Activated CD8-positive, alpha-beta memory T cell treated with anti-CD3 and anti-CD28 coated beads, Interleukin-2, amount 50 U/mL, for 4 hours (primary cell): ENCODE data around the gene GRB10.
"Not testable (repeated sequence)": the region's sequence is repeated elsewhere in the genome, so short reads cannot be mapped to it uniquely, and the experiment has no call there.

Source experiments
- DNase-seq: peaks from one replicate; pipeline ENCODE4 v3.0.0-alpha.2; 2020

The GRB10 gene

DNA sequence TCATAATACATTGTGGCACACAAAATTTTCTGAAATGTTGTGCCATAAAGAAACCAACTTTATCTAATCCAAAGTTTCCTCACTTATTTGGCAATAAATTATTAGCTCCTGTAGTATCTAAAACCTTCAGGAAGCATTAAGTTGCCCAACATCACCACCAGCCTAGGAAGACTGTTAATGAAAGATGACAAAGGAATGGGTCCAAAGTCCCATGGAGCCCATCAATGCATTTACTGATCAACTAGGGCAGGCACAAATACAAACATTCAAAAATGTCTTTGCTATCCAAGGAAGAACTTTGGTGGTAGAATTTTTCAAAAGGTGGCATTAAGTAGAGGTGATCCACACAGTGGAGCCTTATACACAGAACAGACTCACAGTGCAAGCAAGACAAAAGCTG is 4.5 kb downstream of the GRB10 start:
- DNase-seq = no peak

DNA sequence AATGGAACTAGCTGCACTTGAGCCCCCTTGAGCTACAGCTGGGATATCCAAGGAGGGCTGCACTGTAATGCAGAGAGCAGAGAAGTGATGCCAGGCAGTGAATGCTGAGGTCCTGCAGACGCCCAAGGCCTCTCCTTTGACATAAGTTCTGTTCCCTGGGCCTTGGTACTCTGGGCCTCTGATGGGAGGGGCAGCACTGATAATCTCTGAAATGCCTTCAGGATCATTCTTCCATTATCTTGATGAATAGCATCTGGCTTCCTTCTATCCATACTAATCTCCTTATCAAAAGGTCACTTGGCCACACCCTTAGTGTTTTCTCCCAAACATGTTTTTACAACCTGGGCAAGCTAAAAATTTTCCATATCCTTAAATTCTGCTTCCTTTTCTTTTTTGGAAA is 6.9 kb downstream of the GRB10 start:
- no peak for DNase-seq

DNA sequence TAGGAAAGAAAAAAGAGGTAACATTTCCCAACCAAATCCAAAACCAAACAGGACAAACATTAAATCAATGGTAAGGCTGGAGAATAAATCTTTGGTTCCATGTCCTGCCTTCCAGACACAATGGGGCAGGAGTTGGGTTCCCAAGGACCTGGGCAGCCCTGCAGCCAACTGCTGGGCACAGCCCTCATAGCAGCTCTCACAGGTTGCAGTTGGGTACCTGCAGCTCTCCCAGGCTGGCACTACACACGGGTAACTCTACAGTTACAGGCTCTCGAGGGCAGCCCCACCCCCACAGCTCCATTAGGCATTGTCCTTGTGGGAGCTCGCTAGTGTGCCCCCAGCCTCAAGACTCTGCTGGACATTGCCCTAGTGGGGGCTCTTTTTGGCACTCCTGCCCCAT is 7.5 kb downstream of the GRB10 start:
- DNase-seq = no peak

DNA sequence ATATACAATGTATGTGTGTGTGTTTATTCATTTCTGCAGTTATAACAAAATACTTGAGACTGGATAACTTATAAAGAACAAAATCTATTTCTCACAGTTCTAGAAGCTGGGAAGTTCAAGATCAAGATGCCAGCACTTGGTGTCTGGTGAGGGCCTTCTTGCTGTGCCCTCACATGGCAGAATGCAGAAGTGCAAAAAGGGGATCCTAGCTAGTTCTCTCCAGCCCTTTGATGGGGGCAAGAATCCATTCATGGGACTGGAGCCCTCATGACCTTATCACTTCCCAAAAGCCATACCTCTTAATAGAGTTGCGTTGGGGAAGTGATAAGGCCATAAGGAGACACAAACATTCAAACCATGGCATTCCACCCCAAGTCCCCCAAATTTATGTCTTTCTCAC is 8.4 kb downstream of the GRB10 start:
- no peak for DNase-seq

DNA sequence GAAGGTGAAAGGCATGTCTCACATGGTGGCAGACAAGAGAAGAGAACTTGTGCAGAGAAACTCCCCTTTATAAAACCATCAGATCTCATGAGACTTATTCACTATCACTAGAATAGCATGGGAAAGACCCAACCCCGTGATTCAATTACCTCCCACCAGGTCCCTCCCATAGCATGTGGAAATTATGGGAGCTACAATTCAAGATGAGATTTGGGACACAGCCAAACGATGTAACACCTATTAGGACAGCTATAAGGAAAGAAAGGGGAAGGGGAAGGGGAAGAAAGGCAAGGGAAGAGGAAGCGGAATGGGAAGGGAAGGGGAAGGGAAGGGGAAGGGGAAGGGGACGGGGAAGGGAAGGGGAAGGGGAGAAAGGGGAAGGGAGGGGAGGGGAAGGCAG is 9.6 kb downstream of the GRB10 start:
- DNase-seq = not testable (repeated sequence)

DNA sequence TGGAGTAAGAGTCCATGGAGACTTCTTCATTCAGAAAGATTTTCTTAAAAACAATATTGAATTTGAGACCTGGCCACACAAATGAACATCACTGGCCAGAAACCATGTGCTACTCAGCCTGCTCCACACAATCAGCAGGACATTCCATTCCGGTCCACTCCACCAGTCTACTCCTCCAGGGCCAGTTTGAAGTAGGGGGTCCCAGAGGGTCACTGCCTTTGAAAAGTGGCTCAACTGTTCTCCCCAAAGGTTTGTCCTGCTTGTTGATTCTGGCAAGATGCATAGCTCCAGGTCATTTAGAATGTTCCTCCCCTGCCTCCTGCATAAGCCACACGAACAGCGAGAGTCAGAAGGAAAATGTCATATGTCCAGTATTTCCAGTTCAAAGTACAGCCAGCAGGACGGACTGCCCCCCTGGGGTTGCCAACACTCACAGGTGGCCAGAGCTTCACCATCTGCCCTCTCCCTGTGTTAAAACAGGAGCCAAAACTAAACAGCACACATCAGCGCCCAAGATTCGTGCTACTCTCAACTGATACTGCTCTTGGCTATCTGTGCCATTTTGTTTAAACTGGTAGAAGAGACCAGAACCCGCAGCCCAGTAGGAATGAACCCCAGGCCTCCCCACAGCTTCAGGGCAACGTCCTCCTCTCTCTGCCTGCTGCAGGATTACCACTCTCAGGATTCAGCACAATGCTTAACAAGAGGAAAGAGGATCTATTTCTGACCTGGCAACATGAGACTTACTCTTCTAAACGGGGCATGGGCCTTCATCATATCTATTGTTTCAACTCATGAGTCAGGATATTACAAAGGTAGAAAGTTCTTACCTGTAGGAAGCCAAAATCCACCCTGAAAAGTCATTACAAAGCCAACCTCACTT is 11.3 kb downstream of the GRB10 start:
- no peak for DNase-seq

DNA sequence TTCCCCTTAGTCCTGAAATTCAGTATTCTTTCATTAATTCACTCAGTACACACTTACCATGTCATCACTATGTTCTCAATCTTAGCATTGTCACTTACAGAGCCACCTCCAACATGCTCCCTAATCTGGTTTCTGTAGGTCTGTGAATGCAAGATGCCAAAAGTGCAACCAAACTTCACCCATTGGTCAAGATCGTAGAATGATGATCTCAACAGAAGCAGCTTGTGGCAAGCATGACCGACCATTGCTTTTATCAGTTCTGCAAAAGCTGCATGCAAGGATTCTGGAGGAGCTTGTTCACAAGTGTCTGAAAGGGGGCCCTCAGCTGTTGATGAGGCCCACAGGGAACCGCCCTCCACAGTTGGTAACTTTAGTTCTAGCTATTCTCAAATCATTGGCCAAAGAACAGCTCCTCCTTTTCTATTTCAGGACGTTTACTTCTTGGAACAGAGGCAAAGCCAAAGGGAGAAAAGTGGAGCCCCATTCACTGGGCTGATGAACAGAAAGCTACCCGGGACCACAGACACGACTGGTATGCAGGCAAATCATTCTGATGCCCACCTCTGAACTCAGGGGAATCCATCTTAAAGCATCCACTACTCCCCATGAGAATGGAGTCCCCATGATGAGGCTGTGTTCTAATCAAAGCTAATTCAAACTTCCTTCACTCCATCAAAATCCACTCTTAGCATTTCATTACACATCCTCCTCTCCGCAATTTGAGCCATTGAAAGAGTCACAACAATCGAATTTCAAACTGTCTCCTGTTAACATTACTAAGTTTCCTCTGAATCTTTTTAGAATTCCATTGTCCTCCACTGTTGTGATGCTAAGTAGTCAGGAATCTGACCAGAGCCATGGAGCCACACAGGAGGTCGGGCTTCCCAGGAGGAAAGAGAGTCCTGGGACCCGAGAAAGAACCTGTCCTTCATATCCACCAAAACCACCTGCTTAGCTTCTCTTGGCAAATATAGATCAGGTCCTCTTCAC is 13.9 kb downstream of the GRB10 start:
- DNase-seq = no peak

DNA sequence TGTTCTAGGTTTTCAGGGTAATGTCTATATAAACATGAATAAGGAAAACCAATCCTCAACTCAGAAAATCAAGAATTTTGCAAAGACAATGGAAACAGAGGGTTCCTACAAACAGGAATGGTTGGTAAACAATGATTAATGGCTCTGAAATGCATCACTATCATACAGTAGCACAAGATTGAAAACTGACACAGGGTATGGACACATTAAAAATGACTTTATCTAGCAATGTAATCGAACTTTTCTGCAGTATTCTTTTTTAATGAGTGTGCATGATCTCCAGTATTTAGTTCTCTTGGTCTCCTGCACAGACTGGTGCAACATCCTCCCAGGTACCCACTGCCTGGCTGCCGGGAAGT is 15.9 kb downstream of the GRB10 start:
- no peak for DNase-seq

DNA sequence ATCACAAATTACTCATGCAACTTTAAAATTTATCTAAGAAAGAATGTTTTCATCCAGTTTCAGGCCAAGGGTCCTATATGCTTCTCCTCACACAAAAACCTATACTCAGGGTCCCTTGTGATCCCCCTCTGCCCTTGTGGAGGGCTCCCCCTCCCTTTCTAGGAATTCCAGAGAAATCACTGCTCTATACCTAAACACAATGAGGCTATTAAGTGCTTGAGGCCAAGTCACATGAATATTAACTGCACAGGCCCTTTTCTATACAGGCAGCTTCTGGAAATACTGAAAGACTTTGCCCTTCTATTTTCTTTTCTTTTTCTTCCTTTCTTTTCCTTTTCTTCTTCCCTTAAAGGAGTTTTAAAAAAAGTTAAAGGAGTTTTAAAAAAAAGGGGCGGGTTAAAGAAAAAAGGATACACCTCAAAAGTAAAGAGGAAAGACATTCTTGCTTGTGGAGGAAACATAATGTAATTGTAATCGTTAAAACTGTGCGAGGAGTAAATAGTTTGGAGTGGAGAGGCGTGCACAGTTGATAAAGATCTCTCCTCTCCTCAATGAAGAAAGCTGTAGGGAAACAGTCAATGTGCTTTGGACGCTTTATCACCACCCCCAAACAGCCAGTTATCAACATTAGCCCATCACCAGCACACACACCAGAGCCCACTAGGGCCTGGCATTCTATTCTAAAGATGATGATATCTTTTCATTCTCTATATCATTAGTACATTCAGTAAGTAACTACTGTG is 16.4 kb downstream of the GRB10 start:
- DNase-seq = no peak

DNA sequence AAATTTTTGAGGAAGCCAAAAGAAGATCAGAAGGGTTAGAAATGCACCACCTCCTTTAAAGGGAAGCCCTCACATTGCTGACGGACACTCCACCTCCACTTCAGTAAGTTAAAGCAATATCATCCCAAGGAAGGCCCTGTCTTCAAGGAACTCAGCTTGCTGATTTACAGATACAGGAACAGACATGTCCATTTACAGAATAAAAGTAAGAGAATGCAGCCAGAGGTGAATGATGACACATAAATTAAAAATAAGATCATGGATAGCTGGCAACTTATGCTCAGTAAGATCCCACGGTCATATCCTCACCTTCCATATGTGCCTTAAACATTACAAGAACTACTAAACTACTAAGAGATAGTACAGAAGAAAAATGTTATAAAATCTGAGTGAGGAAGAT is 20.4 kb downstream of the GRB10 start:
- no peak for DNase-seq

DNA sequence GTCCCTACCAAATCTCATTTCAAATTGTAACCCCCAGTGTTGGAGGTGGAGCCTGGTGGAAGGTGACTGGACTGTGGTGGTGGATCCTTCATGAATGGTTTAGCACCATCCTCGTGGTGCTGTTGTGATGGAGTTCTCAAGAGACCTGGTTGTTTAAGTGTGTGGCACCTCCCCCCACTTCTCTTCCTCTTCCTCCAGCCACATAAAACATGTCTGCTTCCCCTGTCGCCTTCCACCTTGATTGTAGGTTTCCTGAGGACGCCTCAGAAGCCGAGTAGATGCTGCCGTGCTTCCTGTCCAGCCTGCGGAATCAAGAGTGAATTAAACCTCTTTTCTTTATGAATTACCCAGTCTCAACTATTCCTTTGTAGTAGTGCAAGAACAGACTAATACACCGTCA is 21.0 kb downstream of the GRB10 start:
- no peak for DNase-seq

DNA sequence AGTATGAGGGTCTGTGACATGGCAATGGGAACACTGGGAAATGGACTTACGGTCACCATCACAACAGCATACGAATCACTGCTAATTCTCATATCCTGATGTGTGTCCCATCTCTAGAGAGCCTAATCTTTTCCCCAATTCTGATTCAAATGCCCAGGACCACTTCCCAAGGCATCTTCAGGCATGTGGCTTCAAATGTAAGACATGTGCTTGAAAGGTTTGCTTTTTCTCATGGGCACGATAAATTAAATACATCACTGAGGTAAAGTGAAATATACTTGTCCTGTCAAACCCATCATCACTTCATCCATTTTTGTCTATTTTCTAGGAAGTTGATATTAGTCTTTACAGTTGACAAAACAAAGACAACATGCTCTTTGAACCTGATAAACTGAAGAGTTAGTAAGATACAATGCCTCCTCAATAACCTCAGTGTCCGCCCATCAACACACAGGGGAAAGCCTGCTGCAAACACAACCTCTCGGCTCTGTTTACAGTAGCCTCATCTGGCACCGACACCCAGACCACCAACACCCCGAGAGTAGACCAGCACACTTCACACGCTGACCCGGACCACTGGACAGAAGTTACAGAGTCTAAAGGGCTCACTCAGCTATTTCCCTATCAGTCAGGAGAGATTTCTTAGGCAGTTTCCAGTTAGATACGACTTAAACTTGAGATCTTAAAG is 24.8 kb downstream of the GRB10 start:
- no peak for DNase-seq

DNA sequence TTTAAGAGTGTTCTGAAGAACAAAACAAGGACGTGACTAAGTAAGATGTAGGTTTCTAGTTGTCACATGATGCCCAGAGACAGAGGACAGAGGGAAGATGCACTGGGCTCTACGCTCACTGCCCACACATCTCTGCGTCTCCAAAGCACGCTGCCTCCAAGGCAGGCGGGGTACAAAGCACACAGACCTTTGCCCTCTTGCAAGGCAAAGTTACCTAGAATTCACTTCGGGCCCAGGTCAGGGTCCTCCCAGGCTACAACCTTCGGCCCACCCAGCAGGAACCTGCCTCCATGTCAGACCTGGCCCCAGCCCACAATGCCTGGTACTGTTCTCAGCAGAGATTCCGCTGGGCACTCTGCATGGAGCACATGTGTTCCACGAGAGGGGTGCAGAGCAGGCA is 26.5 kb downstream of the GRB10 start:
- DNase-seq = no peak

DNA sequence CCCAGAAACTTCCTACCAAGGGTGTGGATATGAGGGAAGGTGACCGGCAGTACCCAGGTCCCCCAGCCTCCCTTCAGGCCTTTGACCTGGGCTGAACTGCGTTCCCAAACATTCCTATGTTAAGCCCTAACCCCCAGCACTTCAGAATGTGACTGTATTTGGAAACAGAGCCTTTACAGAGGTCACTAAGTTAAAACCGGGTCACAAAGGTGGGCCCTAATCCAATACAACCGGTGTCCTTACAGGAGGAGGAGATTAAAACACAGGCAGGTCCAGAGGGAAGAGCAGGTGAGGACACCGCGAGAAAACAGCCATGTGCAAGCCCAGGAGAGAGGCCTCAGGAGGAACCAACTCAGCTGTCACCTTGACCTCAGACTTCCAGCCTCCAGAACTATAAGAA is 28.0 kb downstream of the GRB10 start:
- DNase-seq = no peak

DNA sequence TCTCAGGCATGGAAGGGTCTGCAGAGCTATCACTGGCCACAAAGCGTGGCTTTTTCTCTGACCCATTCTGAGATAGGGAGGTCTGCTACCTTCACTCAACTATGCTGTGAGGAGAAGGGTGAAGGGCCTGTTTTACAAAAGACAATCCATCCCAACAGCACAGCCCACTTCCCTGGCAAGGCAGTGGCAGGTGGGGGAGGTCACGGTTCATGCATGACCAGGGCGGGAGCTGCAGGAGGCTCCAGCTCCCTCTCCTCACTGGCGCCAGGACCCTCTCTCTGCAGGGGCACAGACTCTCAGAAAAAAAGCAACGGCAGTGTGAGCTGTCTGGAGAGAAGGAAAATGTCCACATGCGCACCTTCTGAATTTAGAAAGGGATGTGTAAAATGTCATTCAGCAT is 28.5 kb downstream of the GRB10 start:
- DNase-seq = no peak

DNA sequence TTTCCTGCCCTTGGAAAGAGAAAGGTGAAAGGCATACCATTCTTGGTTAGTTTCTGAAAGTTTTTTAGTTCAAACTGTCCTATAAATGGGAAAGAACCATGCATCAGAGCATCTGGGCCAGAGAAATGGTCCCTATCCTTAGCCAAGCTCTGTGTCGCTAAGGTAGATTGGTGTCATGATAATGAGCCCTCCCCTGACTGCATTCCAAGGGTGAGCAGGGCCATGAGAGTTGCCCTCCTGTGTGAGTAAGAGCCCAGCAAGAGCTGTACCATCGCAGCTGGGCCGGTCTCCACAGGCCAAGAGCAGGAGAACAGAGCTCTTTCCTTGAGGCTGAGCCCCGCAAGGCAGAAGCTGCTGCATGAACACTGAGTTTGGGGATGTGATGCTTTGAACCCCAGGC is 30.3 kb downstream of the GRB10 start:
- DNase-seq = no peak

DNA sequence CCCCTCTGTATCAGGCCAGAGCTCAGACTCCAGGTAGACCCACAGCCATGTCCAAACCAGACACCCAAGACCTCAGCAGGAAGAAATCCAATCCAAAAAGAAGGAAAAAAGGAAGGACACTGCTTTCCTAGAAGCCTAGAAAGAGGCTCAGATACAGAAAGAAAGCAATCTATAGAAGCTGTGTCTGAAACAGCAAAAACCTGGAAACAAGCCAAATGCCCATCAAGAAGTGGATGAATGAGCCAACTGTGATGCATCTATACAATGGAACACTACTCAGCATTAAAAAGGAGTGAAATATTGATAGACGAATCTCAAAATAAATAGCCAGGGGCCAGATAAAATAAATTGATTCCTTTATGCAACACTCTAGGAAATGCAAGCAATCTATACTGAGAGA is 31.6 kb downstream of the GRB10 start:
- no peak for DNase-seq

DNA sequence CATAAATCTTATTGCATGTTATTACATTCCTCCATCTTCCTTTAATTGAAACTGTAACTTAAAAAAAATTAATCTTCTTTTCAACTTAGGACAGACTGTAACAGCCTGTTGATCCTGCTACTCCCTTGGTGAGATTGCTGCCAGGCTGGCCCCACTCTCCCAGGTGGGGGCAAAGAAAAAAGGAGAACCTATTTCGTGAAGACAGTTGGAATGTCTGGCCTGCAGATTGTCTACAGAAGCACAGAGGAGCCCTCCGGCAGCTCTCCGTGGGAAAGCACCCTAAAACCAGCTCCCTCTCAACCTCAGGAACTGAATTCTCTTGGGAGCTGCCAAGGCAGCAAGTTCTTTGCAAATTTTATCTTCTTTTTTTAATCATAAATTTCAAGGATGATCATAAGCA is 32.8 kb downstream of the GRB10 start:
- no peak for DNase-seq

DNA sequence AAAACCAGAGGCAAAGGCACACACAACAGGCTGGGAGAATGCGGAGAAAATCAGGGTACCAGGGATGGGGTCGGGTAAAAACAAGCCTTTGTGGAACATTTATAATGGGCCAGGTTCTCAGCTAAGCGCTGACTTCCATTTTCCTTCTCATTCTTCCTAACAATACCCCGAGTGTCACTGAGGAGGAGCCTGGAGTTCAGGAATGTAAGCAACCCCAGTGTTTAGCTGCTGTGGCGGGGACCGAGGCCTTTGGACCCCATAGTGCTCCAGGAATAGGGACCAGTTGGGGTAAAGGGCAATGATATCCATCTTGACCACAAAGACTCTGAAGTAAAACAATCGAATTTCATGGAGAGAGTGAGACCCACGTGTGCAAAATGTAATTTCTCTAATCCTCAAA is 34.2 kb downstream of the GRB10 start:
- DNase-seq = no peak

DNA sequence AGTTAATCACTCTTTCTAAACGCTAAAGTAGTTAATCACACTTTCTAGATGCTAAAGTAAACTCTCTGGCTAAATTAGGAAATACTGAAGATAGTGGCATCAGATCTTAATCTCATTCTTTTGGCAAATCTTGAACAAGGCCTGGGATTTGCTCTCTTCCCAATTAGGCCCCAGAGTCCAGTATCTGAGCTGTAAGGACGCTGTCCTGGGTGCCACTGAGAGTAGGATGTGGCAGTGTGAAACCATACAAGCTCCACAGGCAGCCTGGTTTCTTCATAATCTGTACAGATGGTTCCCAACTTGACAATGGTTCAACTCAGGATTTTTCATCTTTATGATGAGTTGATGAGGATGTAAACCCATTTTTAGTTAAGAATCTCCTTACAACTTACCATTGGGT is 36.9 kb downstream of the GRB10 start:
- DNase-seq = no peak

DNA sequence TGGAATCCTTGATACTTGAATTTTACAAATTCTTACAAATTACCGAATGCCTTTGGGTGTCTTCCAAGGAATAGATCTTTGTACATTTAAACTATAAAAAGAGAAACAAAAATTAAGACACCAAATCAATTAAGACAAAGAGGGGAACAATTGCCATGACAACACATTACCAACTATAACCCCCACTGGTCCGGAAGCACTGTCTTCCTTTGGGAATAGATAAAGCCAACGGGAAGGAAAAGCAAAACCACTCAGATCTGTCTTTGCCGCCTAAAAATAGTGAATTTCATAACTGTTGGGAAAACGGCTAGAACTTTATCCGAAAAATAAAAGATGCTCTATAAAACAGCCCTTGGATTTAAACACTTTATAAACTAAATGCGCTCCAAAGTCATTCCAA is 37.4 kb downstream of the GRB10 start:
- no peak for DNase-seq

DNA sequence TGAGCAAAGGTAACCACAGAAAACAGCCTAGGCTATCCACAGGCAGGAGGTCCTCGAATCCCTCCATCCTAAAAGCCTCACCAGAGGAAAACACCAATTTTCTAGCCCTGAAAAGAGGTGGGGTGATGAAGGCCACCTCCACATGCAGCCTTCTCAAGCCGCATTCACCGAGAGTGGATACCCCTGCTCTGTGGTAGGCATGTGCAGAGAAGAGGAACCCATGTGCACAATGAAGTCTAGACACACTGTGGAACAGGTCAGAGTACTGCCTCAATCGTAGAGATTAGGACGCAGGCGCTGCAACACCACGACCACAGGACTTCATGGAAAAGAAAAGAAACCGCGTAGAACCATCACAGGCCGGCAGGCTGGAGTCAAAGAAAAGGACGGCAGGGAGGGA is 38.8 kb downstream of the GRB10 start:
- no peak for DNase-seq

DNA sequence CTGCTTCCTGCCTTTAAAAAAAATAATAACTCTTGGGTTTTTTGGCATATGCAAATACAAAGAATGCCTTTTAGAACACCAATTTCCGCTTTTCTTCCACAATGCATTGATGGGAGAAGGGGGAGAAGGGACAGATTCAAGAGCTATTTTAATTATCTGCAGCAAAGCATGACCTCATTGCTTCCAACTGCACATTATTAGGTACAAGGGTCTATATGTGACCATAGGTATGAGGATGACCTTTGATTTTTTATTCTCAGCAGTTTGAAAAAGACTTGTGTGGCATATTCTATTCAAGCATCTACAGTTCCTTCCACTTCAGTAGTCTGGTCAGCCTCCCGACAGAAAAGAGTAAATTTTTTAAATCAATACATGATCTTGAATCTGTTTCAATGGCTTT is 39.7 kb downstream of the GRB10 start:
- no peak for DNase-seq
